ENCODE results near the gene MYL6B.

Gene MYL6B

GRCh38 chr12:56186957-56187356 is 34.6 kb downstream of the MYL6B start:
- DNase-seq, result no peak

GRCh38 chr12:56188131-56188777 is 35.9 kb downstream of the MYL6B start:
- DNase-seq, result no peak

- no peak for DNase-seq
Observed at GRCh38 chr12:56188778-56189098, 36.4 kb downstream of the MYL6B start.

- peak; percentile 85 for DNase-seq
Observed at GRCh38 chr12:56189099-56189917, 36.9 kb downstream of the MYL6B start, which contains the start of gene SMARCC2. SMARCC2 (minus strand) TSS chr12:56189483; CDS start chr12:56189461, 22 bp downstream.

- peak; percentile 90 for DNase-seq
Observed at GRCh38 chr12:56189918-56190694, 37.7 kb downstream of the MYL6B start.

GRCh38 chr12:56190695-56191155 is 38.3 kb downstream of the MYL6B start:
- no peak for DNase-seq

GRCh38 chr12:56192582-56192981 is 40.2 kb downstream of the MYL6B start:
- DNase-seq, result no peak

GRCh38 chr12:56193025-56193578 is 40.7 kb downstream of the MYL6B start:
- DNase-seq, result peak; percentile 88

- peak; percentile 88 for DNase-seq
Observed at GRCh38 chr12:56196818-56197550, 44.6 kb downstream of the MYL6B start.

GRCh38 chr12:56197921-56198635 is 45.7 kb downstream of the MYL6B start:
- no peak for DNase-seq

- peak; percentile 14 for DNase-seq
Observed at GRCh38 chr12:56198836-56199235, 46.4 kb downstream of the MYL6B start.

- DNase-seq, result no peak
Observed at GRCh38 chr12:56202366-56202765, 50.0 kb downstream of the MYL6B start.

GRCh38 chr12:56202838-56203237 is 50.5 kb downstream of the MYL6B start:
- DNase-seq, result no peak

- DNase-seq, result no peak
Observed at GRCh38 chr12:56204275-56204674, 51.9 kb downstream of the MYL6B start.

- no peak for DNase-seq
Observed at GRCh38 chr12:56205445-56205844, 53.1 kb downstream of the MYL6B start.

- peak; percentile 53 for DNase-seq
Observed at GRCh38 chr12:56206452-56207166, 54.2 kb downstream of the MYL6B start.

Data from fibroblast of upper back skin (primary cell).